Left ventricle myocardium inferior (tissue), 1 donor: ENCODE results near the gene ANKK1. TPM values are rescaled to one million over a fixed set of nuclear protein-coding genes. Genes with fewer than 3 reads are reported as not detected.

ENCODE experiments used
- DNase-seq: peaks from one replicate; pipeline ENCODE4 v3.0.0-alpha.2; 2020
- H3K27ac ChIP-seq: fragments of 200-600 bp; replicated peaks from 2 replicates; pipeline ENCODE4 v1.8.0; 2021
- H3K27me3 ChIP-seq: fragments of 200-600 bp; 2 replicates; pipeline ENCODE4 v1.8.0; 2021; ENCODE audit warnings: low read depth
- H3K36me3 ChIP-seq: fragments of 200-600 bp; 2 replicates; pipeline ENCODE4 v1.8.0; 2021
- H3K4me1 ChIP-seq: fragments of 200-600 bp; 2 replicates; pipeline ENCODE4 v1.8.0; 2021
- H3K4me3 ChIP-seq: fragments of 200-600 bp; 2 replicates; pipeline ENCODE4 v1.8.0; 2021; ENCODE audit warnings: mild to moderate bottlenecking, moderate library complexity
- H3K9me3 ChIP-seq: fragments of 200-600 bp; replicated peaks from 2 replicates; pipeline ENCODE4 v1.8.0; 2021
- intact Hi-C: fragments of 100-400 bp; cut with micrococcal nuclease; formaldehyde crosslinking; loops from one replicate; pipeline ENCODE4 v1.11.0; 2022
- total RNA-seq: library from RNA; stranded (reverse); fragmentation: NEBNext Ultra II Directional; extraction: Animal tissue kit (Norgen Biotek cat#: 25700); gene quantifications from one replicate; pipeline ENCODE4 v1.2.1, GENCODE V29; 2021
- TF ChIP-seq, protein P1 (sequence below): fragments of 200-600 bp; IDR thresholded peaks from 2 replicates; pipeline ENCODE4 v1.8.0; 2021; ENCODE audit warnings: antibody characterized with exemption, mild to moderate bottlenecking, borderline replicate concordance
- donor health status: DM: no; HTN: yes; CAD: no; lungs with severe emphysema.

ANKK1 gene
- total RNA-seq, 1 donor from 2014 or later, result not detected

DNA sequence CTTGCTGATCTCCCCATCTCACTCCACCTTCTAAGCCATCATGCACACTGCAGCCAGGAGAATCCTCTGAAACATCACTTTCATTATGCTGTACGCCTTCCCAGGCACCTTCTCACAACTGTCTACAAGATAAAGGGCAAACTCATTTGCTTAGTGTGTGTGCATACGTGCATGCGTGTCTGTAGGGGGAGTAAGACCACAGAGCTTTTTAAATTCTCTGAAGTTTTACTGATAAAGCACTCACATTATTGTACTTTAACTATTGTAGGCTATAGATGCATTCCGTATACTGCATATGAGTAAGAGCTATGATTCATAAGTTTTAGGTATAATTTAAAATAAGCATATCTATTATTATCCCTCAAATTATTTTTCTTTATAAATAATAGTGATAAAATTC, 15.3 kb upstream of the ANKK1 start:
- no peak for DNase-seq
- TF ChIP-seq, protein P1, sequence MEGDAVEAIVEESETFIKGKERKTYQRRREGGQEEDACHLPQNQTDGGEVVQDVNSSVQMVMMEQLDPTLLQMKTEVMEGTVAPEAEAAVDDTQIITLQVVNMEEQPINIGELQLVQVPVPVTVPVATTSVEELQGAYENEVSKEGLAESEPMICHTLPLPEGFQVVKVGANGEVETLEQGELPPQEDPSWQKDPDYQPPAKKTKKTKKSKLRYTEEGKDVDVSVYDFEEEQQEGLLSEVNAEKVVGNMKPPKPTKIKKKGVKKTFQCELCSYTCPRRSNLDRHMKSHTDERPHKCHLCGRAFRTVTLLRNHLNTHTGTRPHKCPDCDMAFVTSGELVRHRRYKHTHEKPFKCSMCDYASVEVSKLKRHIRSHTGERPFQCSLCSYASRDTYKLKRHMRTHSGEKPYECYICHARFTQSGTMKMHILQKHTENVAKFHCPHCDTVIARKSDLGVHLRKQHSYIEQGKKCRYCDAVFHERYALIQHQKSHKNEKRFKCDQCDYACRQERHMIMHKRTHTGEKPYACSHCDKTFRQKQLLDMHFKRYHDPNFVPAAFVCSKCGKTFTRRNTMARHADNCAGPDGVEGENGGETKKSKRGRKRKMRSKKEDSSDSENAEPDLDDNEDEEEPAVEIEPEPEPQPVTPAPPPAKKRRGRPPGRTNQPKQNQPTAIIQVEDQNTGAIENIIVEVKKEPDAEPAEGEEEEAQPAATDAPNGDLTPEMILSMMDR, result no peak
- intact Hi-C loops, result no loop called here
- Histone ChIP-seq H3K36me3 (peaks cover 16% of the 10 kb centered on the region), H3K4me3 (no peak overlapping the region), H3K9me3 (no peaks in the 10 kb centered on the region), H3K4me1 (no peaks in the 10 kb centered on the region), H3K27ac (no peak overlapping the region), H3K27me3 (no peaks in the 10 kb centered on the region)

DNA sequence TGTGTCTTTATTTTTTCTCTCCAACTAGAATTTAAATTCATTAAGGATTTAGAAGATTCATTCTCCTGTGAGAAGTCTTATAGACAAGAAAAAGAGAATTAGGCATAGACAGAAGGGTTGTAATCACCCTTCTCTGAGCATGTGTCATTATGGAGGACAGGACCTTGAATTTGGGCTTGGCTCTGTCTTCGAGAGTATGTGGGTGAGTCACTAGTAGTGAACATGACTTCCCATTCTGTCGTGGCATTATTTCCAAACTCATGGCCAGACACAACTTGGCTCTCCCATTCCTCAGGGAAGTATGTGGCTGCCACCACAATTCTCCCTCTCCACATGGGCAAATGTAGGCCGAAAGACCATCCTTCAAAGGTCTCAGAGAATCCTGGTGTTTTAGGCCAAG, 14.3 kb upstream of the ANKK1 start:
- intact Hi-C loops, result no loop called here
- TF ChIP-seq, protein P1, result no peak
- DNase-seq, result no peak
- H3K9me3 ChIP-seq, result no peaks in the 10 kb centered on the region
- no peak overlapping the region for H3K27ac ChIP-seq
- no peak overlapping the region for H3K4me3 ChIP-seq
- H3K27me3 ChIP-seq, result peaks cover 6% of the 10 kb centered on the region
- H3K4me1 ChIP-seq, result no peaks in the 10 kb centered on the region
- H3K36me3 ChIP-seq, result peaks cover 8% of the 10 kb centered on the region

DNA sequence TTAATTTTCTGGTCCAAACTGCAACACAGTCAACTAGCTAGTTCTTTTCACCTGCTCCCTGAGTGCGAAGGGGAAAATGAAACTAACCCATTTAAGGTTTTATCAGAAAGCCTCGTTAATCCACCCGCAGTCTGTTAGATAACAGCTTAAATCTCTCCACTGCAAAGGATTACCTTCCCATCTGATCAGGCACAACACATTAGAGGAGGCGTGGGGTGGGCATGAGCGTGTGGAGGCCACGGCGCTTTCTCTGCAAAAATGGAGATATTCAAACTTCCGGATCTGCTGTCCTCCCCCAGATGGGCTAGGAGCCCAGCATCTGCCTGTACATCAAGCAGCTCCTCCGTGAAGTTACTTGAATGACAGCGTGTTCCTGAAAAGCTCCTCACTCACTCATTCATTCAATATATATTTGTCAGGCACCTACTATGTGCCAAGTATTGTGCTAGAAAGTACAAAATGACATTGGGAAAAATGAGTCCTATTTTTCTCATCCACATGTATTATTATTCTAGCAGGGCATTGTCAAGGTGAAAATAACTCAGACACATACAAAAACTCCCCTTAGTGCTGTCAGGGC, 13.5 kb upstream of the ANKK1 start:
- no peak for DNase-seq
- H3K27ac ChIP-seq, result no peak overlapping the region
- peaks cover under 1% of the 10 kb centered on the region for H3K36me3 ChIP-seq
- H3K9me3 ChIP-seq, result no peaks in the 10 kb centered on the region
- H3K4me3 ChIP-seq, result no peak overlapping the region
- no peaks in the 10 kb centered on the region for H3K4me1 ChIP-seq
- intact Hi-C loops, result no loop called here
- H3K27me3 ChIP-seq, result peaks cover 13% of the 10 kb centered on the region
- TF ChIP-seq, protein P1, result no peak

DNA sequence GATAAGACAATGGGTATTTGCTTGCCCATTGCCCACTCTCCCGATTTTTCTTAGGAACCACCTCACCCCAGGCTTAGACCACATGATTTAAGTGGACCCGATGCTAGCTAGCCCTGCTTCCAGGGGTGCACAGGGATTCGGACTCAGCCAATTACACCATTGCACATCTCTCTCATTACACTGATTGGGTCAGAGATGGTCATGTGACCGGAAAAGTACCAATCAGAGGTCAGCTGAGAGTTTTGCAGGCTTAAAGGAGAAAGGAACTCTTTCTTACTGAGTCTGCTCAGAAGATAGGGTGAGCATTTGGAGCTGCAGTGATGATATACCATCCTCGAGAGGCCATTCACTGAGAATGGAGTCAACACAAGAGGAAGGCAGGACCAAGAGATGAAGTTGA, 12.2 kb upstream of the ANKK1 start:
- no peak for DNase-seq

DNA sequence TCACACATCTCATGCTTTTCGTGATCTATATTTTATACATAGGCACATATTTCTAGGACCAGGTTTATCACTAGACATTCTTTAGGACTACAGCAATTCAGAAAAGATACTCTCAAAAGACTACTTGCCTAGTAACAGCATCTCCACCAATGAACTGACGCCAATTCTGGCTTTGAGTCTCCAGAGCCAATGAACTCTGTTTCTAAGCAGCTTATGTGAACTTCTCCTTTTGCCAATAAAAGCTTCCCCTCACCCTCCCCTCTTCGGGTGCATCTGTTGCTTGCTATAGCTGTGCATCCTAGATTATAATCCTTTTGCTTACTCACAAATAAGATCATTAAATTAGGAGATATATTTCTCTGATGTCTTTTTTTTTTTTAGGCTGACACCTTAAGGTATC, 11.4 kb upstream of the ANKK1 start:
- Histone ChIP-seq H3K36me3 (peaks cover 4% of the 10 kb centered on the region), H3K27ac (no peak overlapping the region), H3K4me3 (no peak overlapping the region), H3K27me3 (peaks cover 26% of the 10 kb centered on the region), H3K4me1 (no peaks in the 10 kb centered on the region), H3K9me3 (no peaks in the 10 kb centered on the region)
- TF ChIP-seq, protein P1, result no peak
- intact Hi-C loops, result no loop called here
- DNase-seq, result no peak

More for the DNA sequence above, 12.2 kb upstream of the ANKK1 start:
- peaks cover 26% of the 10 kb centered on the region for H3K27me3 ChIP-seq
- intact Hi-C loops, result no loop called here
- H3K36me3 ChIP-seq, result no peaks in the 10 kb centered on the region
- TF ChIP-seq, protein P1, result no peak
- no peaks in the 10 kb centered on the region for H3K4me1 ChIP-seq
- no peaks in the 10 kb centered on the region for H3K9me3 ChIP-seq
- no peak overlapping the region for H3K27ac ChIP-seq
- no peak overlapping the region for H3K4me3 ChIP-seq
